Kidney (tissue), 14 donors: ENCODE measurements around the gene ODAD3. TPM values are rescaled to one million over a fixed set of nuclear protein-coding genes. Genes with fewer than 3 reads are reported as not detected.

ENCODE experiments used
- DNase-seq, 5 donors: peaks; one replicate each; pipeline ENCODE4 v3.0.0-alpha.2; 2013 to 2020
- FAIRE-seq: peaks from 2 replicates; lab custom pipeline; 2012; peaks lifted over from hg19 to GRCh38; lab: Jason Lieb, UNC
- H3K27ac ChIP-seq, 2 donors: one replicate each; pipeline ENCODE4 v1.7.0; 2013; ENCODE audit warnings: low read depth in 2 of 2, low read length in 2 of 2, inconsistent platforms in 1 of 2
- H3K27me3 ChIP-seq: one replicate; pipeline ENCODE4 v1.7.1; 2013; ENCODE audit warnings: low read length, inconsistent platforms; ENCODE audit not compliant: control insufficient read depth, insufficient read depth
- H3K36me3 ChIP-seq, 3 donors: one replicate each; pipeline versions ENCODE4 v1.7.0 to v1.7.1; 2013; ENCODE audit warnings: low read length in 3 of 3, control low read depth in 1 of 3, inconsistent platforms in 1 of 3; ENCODE audit not compliant: insufficient read depth in 3 of 3, control insufficient read depth in 2 of 3
- H3K4me1 ChIP-seq, 3 donors: one replicate each; pipeline versions ENCODE4 v1.7.0 to v1.7.1; 2013; ENCODE audit warnings: low read length in 3 of 3, inconsistent platforms in 1 of 3, low read depth in 1 of 3; ENCODE audit not compliant: control insufficient read depth in 2 of 3, insufficient read depth in 2 of 3
- H3K4me3 ChIP-seq, 3 donors: one replicate each; pipeline versions ENCODE4 v1.7.0 to v1.8.1; 2013; ENCODE audit warnings: low read length in 3 of 3, control low read depth in 1 of 3, inconsistent platforms in 1 of 3
- H3K9ac ChIP-seq, 3 donors: one replicate each; pipeline versions ENCODE4 v1.7.0 to v1.7.1; 2013; ENCODE audit warnings: low read length in 3 of 3, control low read depth in 1 of 3, inconsistent platforms in 1 of 3
- H3K9me3 ChIP-seq, 3 donors: one replicate each; pipeline versions ENCODE4 v1.7.0 to v1.7.1; 2013; ENCODE audit warnings: low read length in 3 of 3, control low read depth in 1 of 3, inconsistent platforms in 1 of 3; ENCODE audit not compliant: control insufficient read depth in 2 of 3, insufficient read depth in 1 of 3
- intact Hi-C: fragments of 100-400 bp; cut with DNase I; formaldehyde crosslinking; loops from one replicate; pipeline ENCODE4 v1.11.1; 2022
- polyA plus RNA-seq: library from polyadenylated mRNA; stranded (reverse); fragments of 350-450 nt; fragmentation: Illumina TruSeq; extraction: RNeasy Lipid Tissue Mini Kit (QIAGEN cat#74804); gene quantifications from one replicate; pipeline ENCODE4 v1.2.3, GENCODE V29; 2014; ENCODE audit warnings: low read depth, low replicate concordance; ENCODE audit not compliant: insufficient read depth
- total RNA-seq: library from RNA; stranded (reverse); fragmentation: NEBNext Ultra II Directional; extraction: Animal tissue kit (Norgen Biotek cat#: 25700); gene quantifications from one replicate; pipeline ENCODE4 v1.2.1, GENCODE V29; 2021
- TF ChIP-seq, protein P1 (sequence below): IDR thresholded peaks from 3 replicates; pipeline ENCODE4 v1.5.1; 2012; ENCODE audit warnings: mild to moderate bottlenecking, moderate library complexity, borderline replicate concordance; ENCODE audit not compliant: insufficient read depth; ENCODE audit errors: extremely low read depth
- donor health status: control.
- donor health status: control.
- donor health status: control.
- donor health status: control.
- donor health status: control.
- donor health status: DM: yes; HTN: yes; CAD: no.
- donor health status: Normal renal cell carcinoma (clear cell type).

The ODAD3 gene
- total and polyA plus RNA-seq, 2 donors from 2014 or later: 1.5 to 7.1 TPM

DNA sequence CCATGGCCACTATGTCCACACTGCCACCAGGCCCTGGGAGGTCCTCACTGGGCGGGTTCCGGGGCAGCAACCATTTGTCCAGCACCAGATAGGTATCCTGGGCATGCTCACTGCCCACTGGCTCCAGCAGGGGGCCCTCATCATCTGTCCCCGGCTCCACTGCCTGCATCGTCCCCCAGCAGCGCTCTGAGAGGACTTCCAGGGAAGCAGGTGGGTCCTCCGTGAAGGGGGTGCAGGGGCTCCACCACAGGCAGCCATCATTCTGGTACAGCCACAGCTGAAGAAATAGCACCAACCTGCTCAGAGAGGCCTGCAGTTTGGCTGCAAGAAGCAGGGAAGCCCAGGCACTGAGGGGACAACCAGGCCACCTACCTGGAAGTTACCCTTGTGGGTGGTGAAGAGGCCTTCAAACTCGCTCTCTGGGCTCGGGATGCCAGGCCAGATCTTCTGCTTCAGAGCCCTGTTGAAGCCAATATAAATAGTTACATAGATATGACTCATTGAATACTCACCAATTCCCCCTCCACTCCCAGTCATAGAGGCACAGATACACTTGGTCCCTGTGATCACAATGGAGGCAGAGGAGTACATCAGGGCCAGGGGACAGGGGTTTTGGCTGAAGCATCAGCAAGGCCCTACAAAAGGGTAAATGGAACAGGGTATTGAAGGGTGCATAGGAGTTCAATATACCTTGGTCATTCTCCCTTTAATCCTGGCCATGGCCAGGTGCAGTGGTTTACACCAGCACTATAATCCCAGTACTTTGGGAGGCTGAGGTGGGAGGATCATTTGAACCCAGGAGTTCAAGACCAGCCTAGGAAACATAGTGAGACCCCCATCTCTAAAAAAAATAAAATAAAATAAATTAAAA, 56.4 kb downstream of the ODAD3 start:
- intact Hi-C loops: no loop called here
- DNase-seq (peak; percentile 67 to 84 (median 77)), FAIRE-seq (no peak)
- Histone ChIP-seq H3K9me3 (no peaks in the 10 kb centered on the region), H3K9ac (no peak overlapping the region), H3K27me3 (peaks cover 7% of the 10 kb centered on the region), H3K4me3 (no peak overlapping the region), H3K27ac (no peak overlapping the region), H3K36me3 (no peaks in the 10 kb centered on the region), H3K4me1 (peaks cover 0 to 44% (median 0%) of the 10 kb centered on the region in 3 donors)
- TF ChIP-seq, protein P1, sequence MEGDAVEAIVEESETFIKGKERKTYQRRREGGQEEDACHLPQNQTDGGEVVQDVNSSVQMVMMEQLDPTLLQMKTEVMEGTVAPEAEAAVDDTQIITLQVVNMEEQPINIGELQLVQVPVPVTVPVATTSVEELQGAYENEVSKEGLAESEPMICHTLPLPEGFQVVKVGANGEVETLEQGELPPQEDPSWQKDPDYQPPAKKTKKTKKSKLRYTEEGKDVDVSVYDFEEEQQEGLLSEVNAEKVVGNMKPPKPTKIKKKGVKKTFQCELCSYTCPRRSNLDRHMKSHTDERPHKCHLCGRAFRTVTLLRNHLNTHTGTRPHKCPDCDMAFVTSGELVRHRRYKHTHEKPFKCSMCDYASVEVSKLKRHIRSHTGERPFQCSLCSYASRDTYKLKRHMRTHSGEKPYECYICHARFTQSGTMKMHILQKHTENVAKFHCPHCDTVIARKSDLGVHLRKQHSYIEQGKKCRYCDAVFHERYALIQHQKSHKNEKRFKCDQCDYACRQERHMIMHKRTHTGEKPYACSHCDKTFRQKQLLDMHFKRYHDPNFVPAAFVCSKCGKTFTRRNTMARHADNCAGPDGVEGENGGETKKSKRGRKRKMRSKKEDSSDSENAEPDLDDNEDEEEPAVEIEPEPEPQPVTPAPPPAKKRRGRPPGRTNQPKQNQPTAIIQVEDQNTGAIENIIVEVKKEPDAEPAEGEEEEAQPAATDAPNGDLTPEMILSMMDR: peak; percentile 47

DNA sequence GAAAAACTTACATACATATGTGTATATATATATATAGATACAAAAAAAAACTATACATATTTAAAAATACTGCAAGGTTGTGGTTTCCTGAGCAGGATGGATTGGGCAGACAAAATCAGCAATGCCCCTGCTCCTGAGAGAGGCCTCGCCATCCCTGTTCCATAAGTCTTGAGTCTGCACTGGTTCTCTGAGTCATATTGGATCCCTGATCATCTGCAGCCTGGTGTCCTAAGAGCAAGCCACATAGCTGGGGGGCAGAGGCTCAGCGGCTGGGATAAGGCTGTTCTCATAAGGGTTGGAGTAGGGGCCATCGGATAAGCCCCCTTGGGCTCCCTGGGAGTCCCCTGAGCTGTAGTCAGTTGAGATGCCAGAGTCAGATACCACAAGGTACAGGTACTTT, 57.2 kb downstream of the ODAD3 start:
- Histone ChIP-seq H3K9ac (no peak overlapping the region), H3K9me3 (no peaks in the 10 kb centered on the region), H3K27ac (no peak overlapping the region), H3K4me1 (peaks cover 0 to 40% (median 0%) of the 10 kb centered on the region in 3 donors), H3K36me3 (no peaks in the 10 kb centered on the region), H3K27me3 (peaks cover 7% of the 10 kb centered on the region), H3K4me3 (no peak overlapping the region)
- TF ChIP-seq, protein P1: no peak
- intact Hi-C loops: no loop called here
- DNase-seq (no peak), FAIRE-seq (no peak)

DNA sequence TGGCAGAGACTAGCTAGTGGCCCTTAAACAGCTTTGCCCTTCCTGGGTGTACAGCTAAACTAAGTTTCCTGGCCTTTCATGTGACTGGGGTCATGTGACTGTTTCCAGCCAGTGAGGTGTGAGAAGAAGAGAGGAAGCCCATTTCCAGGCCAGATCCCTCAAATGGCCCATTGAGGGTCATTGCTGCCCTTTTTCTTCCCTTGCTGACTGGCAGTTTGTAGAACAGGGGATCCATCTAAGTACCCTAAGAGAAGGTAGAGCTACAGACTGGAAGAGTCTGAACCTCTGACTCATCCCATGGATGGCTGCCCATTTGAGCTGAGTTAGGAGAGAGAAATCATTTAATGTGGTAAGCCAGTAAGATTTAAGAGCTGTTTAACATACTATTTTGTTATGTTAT, 57.7 kb downstream of the ODAD3 start:
- no peak for FAIRE-seq
- Histone ChIP-seq H3K27me3 (peaks cover 4% of the 10 kb centered on the region), H3K4me3 (peak overlapping the region in 2 of 3 donors; percentile 32 to 33), H3K36me3 (no peaks in the 10 kb centered on the region), H3K27ac (peak overlapping the region in 1 of 2 donors; percentile 71), H3K4me1 (peaks cover 0 to 40% (median 0%) of the 10 kb centered on the region in 3 donors), H3K9ac (no peak overlapping the region), H3K9me3 (no peaks in the 10 kb centered on the region)
- no peak for DNase-seq
- intact Hi-C loops: no loop called here
- TF ChIP-seq, protein P1: no peak
